PC-3 (cell line): Measurements from ENCODE around the gene STAT3.

ENCODE experiments used
- CTCF ChIP-seq: fragments of 300-600 bp; sonication (generic); conservative IDR thresholded peaks from 2 replicates; pipeline ENCODE4 v1.5.1; 2017; ENCODE audit warnings: antibody characterized with exemption, low read depth, mild to moderate bottlenecking, low read length
- EZH2 ChIP-seq: fragments of 300-600 bp; sonication (generic); IDR thresholded peaks from one replicate; pipeline ENCODE4 v1.6.1; 2017; ENCODE audit warnings: antibody characterized with exemption, mild to moderate bottlenecking, low read length; ENCODE audit not compliant: unreplicated experiment

- TF ChIP-seq CTCF (no peak), EZH2 (no peak)
Observed at GRCh38 chr17:42341568-42341967, 46.7 kb downstream of the STAT3 start.
